HG03025 (cell line): Measurements from ENCODE around the gene PIAS1.
A peak's percentile ranks its signal among the peaks of the same experiment; 100 is the strongest.
"Not testable (repeated sequence)": the region's sequence is repeated elsewhere in the genome, so short reads cannot be mapped to it uniquely, and the experiment has no call there.

Experiments used
- ATAC-seq: cut with Tn5 transposase; IDR thresholded peaks from one replicate; pipeline ENCODE4 v1.9.1; 2021; ENCODE audit warnings: mild to moderate bottlenecking, moderate library complexity; ENCODE audit not compliant: unreplicated experiment, low FRiP score

PIAS1 gene

DNA sequence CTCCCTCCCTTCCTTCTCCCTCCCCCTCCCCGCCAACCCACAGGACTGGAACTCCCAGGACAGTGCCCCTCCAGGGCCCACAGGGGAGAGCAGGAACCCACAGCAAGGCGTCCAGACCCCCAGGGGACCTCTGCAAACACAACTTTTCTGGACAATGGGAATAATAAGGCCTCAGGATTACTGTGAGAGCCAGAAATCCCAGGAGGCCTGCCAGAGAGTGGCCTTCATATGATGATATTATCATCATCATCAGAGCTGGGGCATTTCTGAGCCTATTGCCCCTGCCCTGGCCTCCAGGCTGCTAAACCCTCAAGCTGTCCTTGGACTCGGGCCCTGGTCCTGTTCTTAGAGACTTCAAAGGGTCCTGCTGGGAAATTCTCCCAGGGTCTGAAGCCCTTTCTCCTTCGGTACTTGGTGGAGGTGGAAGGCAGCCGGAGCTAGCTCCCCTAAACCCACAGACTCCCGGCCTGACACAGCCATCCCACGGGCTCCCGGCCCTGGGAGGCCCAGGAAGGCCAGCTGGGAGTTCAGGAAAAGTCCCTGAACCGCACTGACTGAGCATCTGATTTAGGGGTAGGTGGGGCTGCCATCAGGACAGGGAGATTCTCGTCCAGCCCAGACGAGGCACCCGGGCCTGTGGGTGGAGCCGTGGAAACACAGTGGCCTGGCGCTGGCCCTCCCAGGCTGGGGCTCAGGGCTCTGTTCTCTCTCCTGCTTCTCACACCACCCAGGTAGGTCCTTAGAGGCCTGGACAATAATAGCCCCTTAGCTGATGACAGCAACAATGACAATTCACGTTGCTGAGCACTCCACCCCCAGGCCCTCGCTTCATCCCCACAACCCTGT is 146.1 kb downstream of the PIAS1 start:
- ATAC-seq: no peak

DNA sequence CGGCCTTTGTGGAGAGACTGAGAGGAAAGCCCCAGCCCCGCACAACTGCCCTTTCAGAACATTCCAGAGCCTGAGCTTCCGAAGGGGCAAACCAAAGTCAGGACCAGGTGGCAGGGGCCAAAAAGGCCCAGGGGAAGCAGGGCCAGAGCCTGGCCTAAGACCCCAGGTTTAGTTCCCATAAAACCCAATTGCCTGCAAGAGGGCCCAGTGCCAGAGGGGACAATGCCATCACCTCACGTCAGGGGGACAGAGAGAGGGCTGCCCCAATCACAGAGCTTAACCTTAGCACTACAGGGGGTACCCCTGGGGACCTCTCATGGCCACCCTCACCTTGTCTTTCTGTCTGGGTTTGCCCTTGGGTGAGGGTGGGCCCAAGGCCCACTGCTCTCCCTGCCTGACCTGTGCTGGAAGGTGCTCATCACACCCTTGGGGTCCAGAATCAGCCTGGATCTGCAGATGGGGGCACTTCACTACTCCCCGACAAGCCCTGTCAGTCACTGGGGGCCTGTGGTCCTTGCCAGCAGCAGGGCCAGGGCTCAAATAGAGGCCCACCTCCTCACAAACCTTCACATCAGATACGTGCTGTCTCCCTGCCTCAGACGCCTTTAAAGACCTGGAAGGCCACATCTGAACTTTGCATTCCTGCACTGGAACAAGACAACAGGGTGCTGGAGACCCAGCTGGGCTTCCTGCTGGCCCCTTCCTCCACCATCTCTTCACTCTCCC is 147.2 kb downstream of the PIAS1 start:
- no peak for ATAC-seq

- no peak for ATAC-seq
Measured at GRCh38 chr15:68201879-68202261, 147.8 kb downstream of the PIAS1 start.

DNA sequence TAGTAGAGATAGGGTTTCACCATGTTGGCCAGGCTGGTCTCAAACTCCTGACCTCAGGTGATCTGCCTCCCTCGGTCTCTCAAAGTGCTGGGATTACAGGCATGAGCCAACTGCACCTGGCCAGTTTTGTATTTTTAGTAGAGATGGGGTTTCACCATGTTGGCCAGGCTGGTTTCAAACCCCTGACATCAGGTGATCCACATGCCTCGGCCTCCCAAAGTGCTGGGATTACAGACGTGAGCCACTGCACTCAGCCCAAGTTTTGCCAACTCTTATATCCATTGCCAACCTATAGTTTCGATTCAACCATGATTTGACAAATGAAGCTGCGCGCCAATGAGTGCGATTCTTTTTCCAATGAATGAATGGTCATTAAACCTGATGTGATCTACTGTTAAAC is 148.9 kb downstream of the PIAS1 start:
- ATAC-seq: not testable (repeated sequence)

GRCh38 chr15:68203486-68203885 is 149.4 kb downstream of the PIAS1 start:
- no peak for ATAC-seq

GRCh38 chr15:68203956-68204355 is 149.8 kb downstream of the PIAS1 start:
- ATAC-seq: no peak

DNA sequence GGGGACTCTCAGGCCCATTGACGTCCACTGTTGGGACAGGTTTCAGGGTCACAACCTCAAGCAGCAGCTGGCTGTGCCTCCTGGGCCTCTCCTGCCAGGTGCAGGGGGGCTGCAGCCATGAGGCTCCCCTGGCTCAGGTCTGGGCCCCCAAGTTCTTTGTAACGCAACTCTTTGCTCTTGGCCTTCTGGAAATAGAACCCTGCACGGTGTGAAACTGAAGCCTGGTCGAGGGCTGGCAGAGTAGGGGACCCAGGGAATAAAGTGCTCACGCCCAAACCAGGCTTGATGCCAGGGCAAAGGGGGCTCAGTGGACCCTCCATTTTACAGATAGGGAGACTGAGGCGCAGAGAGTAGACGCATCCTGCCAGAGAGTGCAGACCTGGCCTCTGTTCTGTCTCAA is 150.2 kb downstream of the PIAS1 start:
- no peak for ATAC-seq

GRCh38 chr15:68204776-68205557 is 150.9 kb downstream of the PIAS1 start, which contains the start of gene CALML4:
CALML4 (minus strand) TSS chr15:68205332; CDS start chr15:68205247, 85 bp downstream.
- ATAC-seq: no peak

DNA sequence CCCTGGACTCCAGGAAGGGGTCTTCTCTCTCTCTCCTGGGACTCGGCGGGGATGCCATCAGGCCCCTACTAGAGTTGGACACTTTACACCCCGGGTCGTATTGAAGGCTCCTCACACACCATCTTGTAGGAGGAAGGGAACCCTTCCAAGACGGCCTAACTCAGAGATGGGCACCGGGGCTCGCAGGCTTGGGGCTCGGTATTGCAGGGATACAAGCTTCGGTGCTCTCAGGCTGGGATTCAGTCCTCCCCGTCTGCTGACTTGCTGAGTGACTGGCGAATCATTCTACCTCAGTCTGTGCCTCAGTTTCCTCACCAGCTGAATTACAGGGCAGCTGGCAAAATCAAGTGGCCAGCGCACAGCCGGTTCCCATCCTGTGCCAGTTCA is 151.4 kb downstream of the PIAS1 start:
- no peak for ATAC-seq

DNA sequence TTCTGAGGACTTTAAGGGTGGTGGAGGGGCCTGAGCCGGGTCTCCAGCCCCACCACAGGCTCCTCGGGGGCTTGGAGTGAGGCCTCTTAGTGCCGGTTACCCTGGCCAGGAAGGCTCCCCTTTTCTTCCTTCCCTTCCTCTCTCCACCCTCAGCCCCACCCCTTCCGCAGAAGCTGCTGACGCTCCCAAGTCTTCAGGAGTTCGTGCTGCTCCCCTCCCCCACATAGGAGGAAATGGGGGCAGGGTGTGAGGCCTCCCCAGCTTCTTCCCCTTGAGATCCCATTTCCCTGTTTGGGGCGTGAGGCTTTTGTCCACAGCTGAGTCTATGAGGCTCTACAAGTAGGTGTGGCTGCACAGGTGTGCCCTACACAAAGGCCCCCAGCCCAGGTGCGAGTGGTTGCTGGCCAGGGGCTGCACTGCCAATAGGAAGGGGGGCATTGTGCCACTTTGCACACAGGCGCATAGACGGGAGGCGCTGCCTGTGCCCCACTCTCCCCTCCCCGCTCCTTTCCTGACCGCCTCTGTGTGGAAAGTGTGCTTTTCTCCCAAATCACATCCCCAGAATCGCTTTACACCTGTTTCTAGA is 151.9 kb downstream of the PIAS1 start:
- no peak for ATAC-seq

DNA sequence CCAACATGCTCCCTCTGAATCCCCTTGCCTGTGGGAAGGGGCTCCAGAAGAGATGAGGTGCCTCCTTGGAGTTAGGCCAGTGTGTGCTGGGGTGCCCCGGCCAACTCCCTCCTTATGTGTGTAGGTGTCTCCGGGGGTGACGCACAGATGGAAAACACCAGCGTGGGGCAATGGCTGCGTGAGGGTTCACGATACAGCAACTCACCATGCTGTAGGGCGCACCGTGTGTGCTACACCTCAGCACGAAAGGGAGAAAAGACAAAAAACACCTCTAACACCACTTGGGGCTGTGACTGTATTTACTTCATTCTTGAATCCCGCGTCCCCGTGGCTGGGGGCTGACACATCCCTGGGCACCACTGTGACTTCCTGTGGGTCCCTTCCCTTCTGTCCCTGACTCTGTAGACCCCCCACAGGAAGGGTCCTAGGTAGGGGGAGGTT is 152.6 kb downstream of the PIAS1 start:
- no peak for ATAC-seq

- ATAC-seq: no peak
Measured at GRCh38 chr15:68207176-68207935, 153.2 kb downstream of the PIAS1 start.

GRCh38 chr15:68208136-68208535 is 154.0 kb downstream of the PIAS1 start:
- no peak for ATAC-seq

GRCh38 chr15:68208636-68209240 is 154.6 kb downstream of the PIAS1 start:
- ATAC-seq: no peak

DNA sequence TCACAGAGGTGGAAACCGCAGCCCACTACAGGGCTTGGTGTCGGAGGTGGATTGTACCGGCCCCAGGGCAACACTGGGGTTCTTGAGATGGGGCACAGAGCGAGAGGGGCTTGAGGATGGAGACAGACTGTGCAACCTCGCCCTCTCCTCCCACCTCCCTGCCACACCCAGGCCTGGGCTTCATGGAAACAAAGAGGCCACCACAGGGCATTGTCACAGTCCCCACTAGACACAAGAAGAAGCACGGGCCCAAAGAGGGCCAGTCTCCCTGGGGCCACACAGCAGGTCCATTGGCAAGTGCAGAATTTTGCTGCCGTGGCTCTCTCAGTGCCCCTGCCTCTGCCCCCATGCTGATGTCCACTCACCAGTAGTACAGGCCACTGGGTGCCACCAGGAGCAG is 155.2 kb downstream of the PIAS1 start:
- ATAC-seq: no peak

- peak; percentile 48 for ATAC-seq
Measured at GRCh38 chr15:68209735-68210408, 155.8 kb downstream of the PIAS1 start.

DNA sequence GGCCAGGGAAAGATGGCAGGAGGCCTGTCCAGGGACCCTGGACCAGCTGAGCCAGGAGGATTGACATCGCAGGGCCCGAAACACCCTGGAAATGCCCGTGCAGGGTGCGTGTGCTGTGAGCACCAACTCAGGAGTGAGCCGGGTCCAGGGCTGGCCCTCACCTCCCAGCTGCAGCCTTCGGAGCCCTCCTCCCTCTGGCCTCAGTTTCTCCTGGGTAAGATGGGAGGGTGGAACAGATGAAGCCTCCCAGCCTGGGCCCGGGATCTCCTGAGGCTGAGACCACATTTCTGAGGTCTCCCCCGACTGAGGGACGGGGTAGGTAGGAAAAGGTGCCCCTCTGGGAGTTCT is 156.3 kb downstream of the PIAS1 start:
- no peak for ATAC-seq

GRCh38 chr15:68210821-68211655 is 156.9 kb downstream of the PIAS1 start:
- no peak for ATAC-seq
